Tibial nerve (tissue), 4 donors: Measurements from ENCODE around the gene RNF213.

ENCODE experiments used
- CTCF ChIP-seq, 5 experiments: fragments of 200-600 bp in 3 of 5; fragments of 450-650 bp in 2 of 5; sonication (generic) in 3 of 5; IDR thresholded peaks; one replicate each; pipeline ENCODE4 v1.5.1; 2016 to 2019; ENCODE audit warnings: antibody characterized with exemption in 5 of 5, mild to moderate bottlenecking in 3 of 5, moderate library complexity in 2 of 5
- EP300 ChIP-seq, 2 donors: sonication (generic); formaldehyde crosslinking; IDR thresholded peaks; one replicate each; pipeline ENCODE4 v1.6.1; 2017; ENCODE audit warnings: antibody characterized with exemption in 2 of 2, mild to moderate bottlenecking in 1 of 2
- POLR2A ChIP-seq, 2 donors: fragments of 450-650 bp; IDR thresholded peaks; one replicate each; pipeline ENCODE4 v1.6.1; 2017; ENCODE audit warnings: antibody characterized with exemption in 2 of 2, mild to moderate bottlenecking in 2 of 2, moderate library complexity in 2 of 2

- TF ChIP-seq POLR2A (IDR thresholded peaks at IDR 0.05) (no peak), CTCF (IDR thresholded peaks at IDR 0.05) (no peak), EP300 (IDR thresholded peaks at IDR 0.05) (no peak)
Measured at GRCh38 chr17:80214878-80215210, 45.8 kb upstream of the RNF213 start.
